ENCODE data around the gene SENP1. TPM values are rescaled to one million over a fixed set of nuclear protein-coding genes. Genes with fewer than 3 reads are reported as not detected.
A peak's percentile ranks its signal among the peaks of the same experiment; 100 is the strongest.

The SENP1 gene
- total RNA-seq, 2 experiments from 2014 or later = 42.4 to 43.7 TPM

- ChIA-PET POLR2A (no interaction called here), CTCF (interaction anchor here (1.2 kb wide), 1 partner anchor 13 kb away, joined by 4 read pairs; no protein-coding TSS in a partner anchor)
- no peaks in the 10 kb centered on the region for H3K36me3 Mint-ChIP-seq (ENCODE audit: low read depth)
- no peak overlapping the region for H3K27ac Mint-ChIP-seq
- H3K4me1 Mint-ChIP-seq = no peaks in the 10 kb centered on the region
- H3K4me3 Mint-ChIP-seq = no peak overlapping the region
- peaks cover 48% of the 10 kb centered on the region for H3K27me3 Mint-ChIP-seq
- DNase-seq = no peak
- H3K9me3 Mint-ChIP-seq = no peaks in the 10 kb centered on the region
Observed at GRCh38 chr12:48015954-48016353, 89.9 kb downstream of the SENP1 start.

- POLR2A ChIA-PET = interaction anchor here (1.0 kb wide), 1 partner anchor 10 kb away, joined by 3 read pairs; no protein-coding TSS in a partner anchor
- Mint-ChIP-seq H3K36me3 (ENCODE audit: low read depth) (no peaks in the 10 kb centered on the region), H3K4me1 (no peaks in the 10 kb centered on the region), H3K9me3 (no peaks in the 10 kb centered on the region), H3K27ac (no peak overlapping the region), H3K4me3 (no peak overlapping the region), H3K27me3 (peaks cover 49% of the 10 kb centered on the region)
- CTCF ChIA-PET = interaction anchor here (1.2 kb wide), 1 partner anchor 12 kb away, joined by 4 read pairs; no protein-coding TSS in a partner anchor
- DNase-seq = no peak
Observed at GRCh38 chr12:48015129-48015528, 90.8 kb downstream of the SENP1 start.

- DNase-seq = no peak
- no peak overlapping the region for H3K27ac Mint-ChIP-seq
- H3K4me3 Mint-ChIP-seq = no peak overlapping the region
- POLR2A ChIA-PET = no interaction called here
- H3K27me3 Mint-ChIP-seq = peaks cover 57% of the 10 kb centered on the region
- CTCF ChIA-PET = no interaction called here
- H3K4me1 Mint-ChIP-seq = no peaks in the 10 kb centered on the region
- H3K36me3 Mint-ChIP-seq (ENCODE audit: low read depth) = no peaks in the 10 kb centered on the region
- no peaks in the 10 kb centered on the region for H3K9me3 Mint-ChIP-seq
Observed at GRCh38 chr12:48013287-48013686, 92.6 kb downstream of the SENP1 start.

- CTCF ChIA-PET = no interaction called here
- Mint-ChIP-seq H3K27ac (no peak overlapping the region), H3K9me3 (no peaks in the 10 kb centered on the region), H3K4me1 (no peaks in the 10 kb centered on the region), H3K27me3 (peaks cover 62% of the 10 kb centered on the region), H3K36me3 (ENCODE audit: low read depth) (no peaks in the 10 kb centered on the region), H3K4me3 (no peak overlapping the region)
- POLR2A ChIA-PET = no interaction called here
- no peak for DNase-seq
Observed at GRCh38 chr12:48012070-48012469, 93.8 kb downstream of the SENP1 start.

GRCh38 chr12:48010366-48010970 is 95.4 kb downstream of the SENP1 start:
- Mint-ChIP-seq H3K27me3 (peaks cover 73% of the 10 kb centered on the region), H3K4me3 (no peak overlapping the region), H3K4me1 (peaks cover under 1% of the 10 kb centered on the region), H3K9me3 (no peaks in the 10 kb centered on the region), H3K27ac (no peak overlapping the region), H3K36me3 (ENCODE audit: low read depth) (no peaks in the 10 kb centered on the region)
- CTCF ChIA-PET = interaction anchor here (0.6 kb wide), 1 partner anchor 1234 kb away, joined by 3 read pairs; no protein-coding TSS in a partner anchor
- DNase-seq = no peak
- POLR2A ChIA-PET = no interaction called here

- no peak overlapping the region for H3K4me3 Mint-ChIP-seq
- ChIA-PET POLR2A (no interaction called here), CTCF (no interaction called here)
- no peaks in the 10 kb centered on the region for H3K36me3 Mint-ChIP-seq (ENCODE audit: low read depth)
- no peak for DNase-seq
- H3K27ac Mint-ChIP-seq = no peak overlapping the region
- H3K4me1 Mint-ChIP-seq = peaks cover 2% of the 10 kb centered on the region
- no peaks in the 10 kb centered on the region for H3K9me3 Mint-ChIP-seq
- peaks cover 74% of the 10 kb centered on the region for H3K27me3 Mint-ChIP-seq
Observed at GRCh38 chr12:48009471-48009870, 96.4 kb downstream of the SENP1 start.

DNA sequence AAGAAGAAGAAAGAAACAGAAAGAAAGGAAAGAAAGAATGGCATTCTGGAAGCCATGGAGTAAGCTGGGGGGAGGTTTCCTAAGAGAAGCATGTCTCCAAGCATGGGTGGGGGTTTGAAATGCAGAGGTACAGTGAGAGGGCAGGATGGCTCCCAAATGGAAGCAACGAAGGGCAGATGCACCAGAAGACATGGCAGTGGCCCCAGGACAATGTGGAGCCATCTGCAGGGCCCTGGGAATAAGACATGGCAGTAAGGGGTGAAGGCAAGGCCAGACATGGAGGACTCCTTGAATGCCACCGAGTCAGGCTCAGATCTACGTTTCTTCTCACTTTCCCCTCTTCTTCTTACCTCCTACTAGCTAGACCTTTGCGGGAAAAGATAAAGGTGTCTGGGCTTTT is 96.9 kb downstream of the SENP1 start:
- H3K27ac Mint-ChIP-seq = no peak overlapping the region
- no peak for DNase-seq
- no peaks in the 10 kb centered on the region for H3K9me3 Mint-ChIP-seq
- peaks cover 5% of the 10 kb centered on the region for H3K4me1 Mint-ChIP-seq
- CTCF ChIA-PET = no interaction called here
- POLR2A ChIA-PET = no interaction called here
- H3K4me3 Mint-ChIP-seq = no peak overlapping the region
- no peaks in the 10 kb centered on the region for H3K36me3 Mint-ChIP-seq (ENCODE audit: low read depth)
- H3K27me3 Mint-ChIP-seq = peaks cover 75% of the 10 kb centered on the region

DNA sequence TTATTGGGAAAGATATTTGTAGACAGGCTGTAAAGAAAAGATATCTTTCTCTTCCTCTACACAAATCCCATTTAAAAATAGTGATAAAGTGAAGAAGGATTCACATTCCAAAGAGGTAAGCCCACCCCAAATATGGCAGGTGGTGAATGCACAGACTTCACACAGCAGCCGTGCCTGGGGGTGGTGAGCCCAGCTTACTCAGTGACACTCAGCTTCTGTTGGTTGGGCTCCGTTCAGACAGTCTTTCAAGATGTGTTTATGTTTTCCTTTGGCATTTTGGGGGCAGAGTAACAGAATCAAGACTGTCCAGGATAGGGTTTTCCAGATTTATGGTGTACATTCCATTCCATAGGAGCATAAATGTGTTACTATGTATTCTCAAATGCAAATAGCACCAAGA is 97.5 kb downstream of the SENP1 start:
- no peak for DNase-seq
- ChIA-PET POLR2A (no interaction called here), CTCF (no interaction called here)
- no peak overlapping the region for H3K4me3 Mint-ChIP-seq
- H3K9me3 Mint-ChIP-seq = no peaks in the 10 kb centered on the region
- no peak overlapping the region for H3K27ac Mint-ChIP-seq
- H3K27me3 Mint-ChIP-seq = peaks cover 77% of the 10 kb centered on the region
- H3K36me3 Mint-ChIP-seq (ENCODE audit: low read depth) = no peaks in the 10 kb centered on the region
- H3K4me1 Mint-ChIP-seq = peaks cover 11% of the 10 kb centered on the region

DNA sequence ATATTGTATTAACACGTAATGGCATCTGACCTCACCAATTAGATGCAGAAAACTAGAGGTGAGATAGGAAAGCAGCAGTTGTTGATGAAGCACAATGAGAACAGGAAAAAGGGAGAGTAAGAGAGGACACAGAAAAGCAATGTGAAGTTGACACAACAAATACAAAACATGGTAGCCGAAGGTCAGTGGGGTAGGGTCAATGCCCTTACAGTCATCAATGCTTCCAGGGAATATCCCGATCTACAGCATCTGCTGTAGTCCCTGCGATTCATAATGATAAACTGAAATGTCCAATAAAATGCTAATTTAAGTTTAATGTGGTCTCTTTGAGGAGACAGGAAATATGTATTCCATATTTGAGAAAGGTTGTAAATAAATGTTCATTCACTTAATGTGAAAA is 98.7 kb downstream of the SENP1 start:
- CTCF ChIA-PET = no interaction called here
- peaks cover 20% of the 10 kb centered on the region for H3K4me1 Mint-ChIP-seq
- POLR2A ChIA-PET = no interaction called here
- H3K27me3 Mint-ChIP-seq = peaks cover 82% of the 10 kb centered on the region
- no peaks in the 10 kb centered on the region for H3K36me3 Mint-ChIP-seq (ENCODE audit: low read depth)
- no peak overlapping the region for H3K27ac Mint-ChIP-seq
- H3K9me3 Mint-ChIP-seq = no peaks in the 10 kb centered on the region
- H3K4me3 Mint-ChIP-seq = no peak overlapping the region
- DNase-seq = no peak

GRCh38 chr12:48005750-48006021 is 100.2 kb downstream of the SENP1 start:
- POLR2A ChIA-PET = interaction anchor here (1.1 kb wide), 1 partner anchor 10 kb away, joined by 3 read pairs; no protein-coding TSS in a partner anchor

DNA sequence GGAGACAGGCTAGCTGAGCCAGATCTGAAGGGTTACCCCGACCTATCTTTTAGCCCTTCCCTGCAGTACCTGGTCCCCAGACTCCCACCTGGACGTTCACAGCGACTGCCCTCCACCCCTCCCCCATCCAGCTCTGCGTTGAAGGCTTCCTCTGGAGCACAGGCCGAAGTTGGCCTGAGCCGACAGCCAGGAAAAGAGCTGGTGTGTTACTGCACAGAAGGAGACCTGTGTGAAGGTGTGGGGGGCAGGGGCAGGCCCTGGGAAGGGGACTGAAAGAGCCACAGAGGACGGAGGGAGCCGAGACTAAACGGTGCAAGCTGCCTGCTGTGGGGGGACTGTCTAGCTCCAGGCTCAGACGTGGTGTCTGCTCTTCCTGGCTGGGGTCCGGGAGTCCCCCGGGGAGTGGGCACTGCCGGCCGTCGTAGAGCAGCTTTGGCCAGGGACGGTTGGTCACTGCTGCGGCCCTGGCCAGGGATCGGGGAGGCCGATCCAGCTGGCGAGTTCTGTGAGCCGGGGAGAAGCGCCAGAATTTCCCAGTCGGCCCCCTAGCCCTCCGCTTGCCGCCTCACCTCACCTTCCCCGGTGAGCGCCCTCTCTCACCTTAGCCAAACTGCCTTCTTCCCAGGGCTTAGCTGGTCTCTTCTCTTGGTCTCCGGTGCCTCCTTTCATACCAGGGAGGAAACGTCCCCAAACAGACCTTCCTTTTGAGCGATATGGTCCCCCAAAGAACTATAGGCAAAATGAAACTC is 100.7 kb downstream of the SENP1 start:
- Mint-ChIP-seq H3K36me3 (ENCODE audit: low read depth) (no peaks in the 10 kb centered on the region), H3K27me3 (peaks cover 94% of the 10 kb centered on the region), H3K4me1 (peaks cover 33% of the 10 kb centered on the region), H3K27ac (no peak overlapping the region), H3K9me3 (no peaks in the 10 kb centered on the region), H3K4me3 (no peak overlapping the region)
- no peak for DNase-seq
- ChIA-PET CTCF (no interaction called here), POLR2A (interaction anchor here (1.1 to 1.6 kb wide), 2 partner anchors 10 to 15 kb away, joined by 3 to 4 read pairs; no protein-coding TSS in a partner anchor)

More at GRCh38 chr12:48005750-48006021, 100.2 kb downstream of the SENP1 start:
- peaks cover 89% of the 10 kb centered on the region for H3K27me3 Mint-ChIP-seq
- no peak for DNase-seq
- no peaks in the 10 kb centered on the region for H3K9me3 Mint-ChIP-seq
- no peaks in the 10 kb centered on the region for H3K36me3 Mint-ChIP-seq (ENCODE audit: low read depth)
- peaks cover 33% of the 10 kb centered on the region for H3K4me1 Mint-ChIP-seq
- CTCF ChIA-PET = no interaction called here
- no peak overlapping the region for H3K4me3 Mint-ChIP-seq
- H3K27ac Mint-ChIP-seq = no peak overlapping the region

GRCh38 chr12:48004053-48004941 is 101.6 kb downstream of the SENP1 start, which contains the start of gene COL2A1:
Gene COL2A1, minus strand, starts transcription at chr12:48004476. Its CDS starts 155 bp downstream, at chr12:48004321.
- peak; percentile 31 for DNase-seq
- H3K4me3 Mint-ChIP-seq = peak within 1 kb of the TSS; percentile 46
- ChIA-PET CTCF (no interaction called here), POLR2A (interaction anchor here (1.6 kb wide), 1 partner anchor 14 kb away, joined by 4 read pairs; no protein-coding TSS in a partner anchor)
- no peak within 1 kb of the TSS for H3K27ac Mint-ChIP-seq
- peaks cover 33% of the 10 kb centered on the region for H3K4me1 Mint-ChIP-seq
- peaks cover 95% of the 10 kb centered on the region for H3K27me3 Mint-ChIP-seq
- no peaks in the 10 kb centered on the region for H3K36me3 Mint-ChIP-seq (ENCODE audit: low read depth)
- no peaks in the 10 kb centered on the region for H3K9me3 Mint-ChIP-seq
